DOHH2 (cell line): ENCODE results near the gene TMEM54.

ENCODE experiments used
- H3F3A ChIP-seq: fragments of 200-600 bp; sonication (generic), shearing (Covaris generic); 2 replicates; pipeline ENCODE4 v1.6.0; 2016; ENCODE audit warnings: antibody characterized with exemption, mild to moderate bottlenecking; ENCODE audit not compliant: control insufficient read depth, insufficient read depth
- H3K27ac ChIP-seq: fragments of 200-600 bp; sonication (generic); 2 replicates; pipeline ENCODE4 v1.5.1; 2014; ENCODE audit warnings: low read depth, mild to moderate bottlenecking, low read length, moderate library complexity
- H3K27me3 ChIP-seq: fragments of 200-600 bp; sonication (generic); 2 replicates; pipeline ENCODE4 v1.6.1; 2014; ENCODE audit warnings: mild to moderate bottlenecking, low read length, mixed read lengths; ENCODE audit not compliant: control insufficient read depth
- H3K36me3 ChIP-seq: fragments of 200-600 bp; sonication (generic); 2 replicates; pipeline ENCODE4 v1.6.1; 2014; ENCODE audit warnings: mild to moderate bottlenecking, low read length, moderate library complexity, mixed read lengths; ENCODE audit not compliant: control insufficient read depth
- H3K4me1 ChIP-seq: fragments of 200-600 bp; sonication (generic); 2 replicates; pipeline ENCODE4 v1.6.1; 2014; ENCODE audit warnings: mild to moderate bottlenecking, low read length, mixed read lengths; ENCODE audit not compliant: control insufficient read depth
- H3K4me2 ChIP-seq: fragments of 200-600 bp; sonication (generic); 2 replicates; pipeline ENCODE4 v1.6.0; 2014; ENCODE audit warnings: mild to moderate bottlenecking, low read length, moderate library complexity
- H3K4me3 ChIP-seq: fragments of 200-600 bp; sonication (generic); 2 replicates; pipeline ENCODE4 v1.5.1; 2014; ENCODE audit warnings: mild to moderate bottlenecking, low read length, mixed read lengths
- H3K79me2 ChIP-seq: fragments of 200-600 bp; sonication (generic); 2 replicates; pipeline ENCODE4 v1.6.1; 2014; ENCODE audit warnings: mild to moderate bottlenecking, low read length, mixed read lengths; ENCODE audit not compliant: control insufficient read depth
- H3K9me2 ChIP-seq: fragments of 200-600 bp; sonication (generic); replicated peaks from 2 replicates; pipeline ENCODE4 v1.6.1; 2014; ENCODE audit warnings: mild to moderate bottlenecking, low read length, mixed read lengths; ENCODE audit not compliant: control insufficient read depth
- H3K9me3 ChIP-seq: fragments of 200-600 bp; sonication (generic); 2 replicates; pipeline ENCODE4 v1.6.1; 2014; ENCODE audit warnings: antibody characterized with exemption, low read length, mixed read lengths; ENCODE audit not compliant: control insufficient read depth, insufficient read depth
- H4K20me1 ChIP-seq: fragments of 200-600 bp; sonication (generic); 2 replicates; pipeline ENCODE4 v1.6.0; 2014; ENCODE audit warnings: low read depth, mild to moderate bottlenecking, antibody characterized with exemption, low read length, moderate library complexity; ENCODE audit not compliant: control insufficient read depth, insufficient read depth
- CTCF ChIP-seq: fragments of 200-600 bp; sonication (generic); IDR thresholded peaks from one replicate; pipeline ENCODE4 v1.5.1; 2014; ENCODE audit warnings: antibody characterized with exemption, mild to moderate bottlenecking, low read depth, low read length; ENCODE audit not compliant: poor library complexity, severe bottlenecking
- EZH2phosphoT487 ChIP-seq: fragments of 200-600 bp; sonication (generic); IDR thresholded peaks from 2 replicates; pipeline ENCODE4 v1.6.1; 2017; ENCODE audit warnings: borderline replicate concordance, mild to moderate bottlenecking, antibody characterized with exemption, low read length, moderate library complexity, mixed read lengths

Gene TMEM54

DNA sequence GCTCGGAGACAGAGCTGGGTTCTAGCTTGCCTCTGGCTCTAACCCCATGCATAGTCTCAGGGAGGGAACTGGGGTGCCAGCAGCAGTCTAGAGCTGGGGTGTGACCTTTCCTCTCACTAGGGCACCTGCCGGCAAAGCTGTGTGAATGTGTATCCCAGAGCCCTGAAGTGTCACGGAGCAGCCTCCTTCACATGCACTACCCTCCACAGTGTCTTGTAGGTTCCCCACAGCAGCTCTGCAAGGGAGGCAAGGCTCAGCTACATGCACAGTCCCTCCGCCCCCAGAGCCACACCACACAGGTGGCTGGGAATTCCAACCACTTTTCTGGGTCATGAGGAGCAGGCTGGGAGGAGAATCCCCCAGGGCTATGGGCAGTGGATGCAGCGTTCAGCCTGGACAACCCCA is 22.6 kb downstream of the TMEM54 start:
- H3K27ac ChIP-seq, result no peak overlapping the region
- no peaks in the 10 kb centered on the region for H4K20me1 ChIP-seq
- H3F3A ChIP-seq, result peaks cover 3% of the 10 kb centered on the region; the same call in 1 of the 2 replicates
- peaks cover 12% of the 10 kb centered on the region for H3K4me1 ChIP-seq
- no peaks in the 10 kb centered on the region for H3K9me2 ChIP-seq
- H3K4me3 ChIP-seq, result no peak overlapping the region
- no peaks in the 10 kb centered on the region for H3K36me3 ChIP-seq
- peaks cover 9% of the 10 kb centered on the region; the same call in 1 of the 2 replicates for H3K27me3 ChIP-seq
- no peaks in the 10 kb centered on the region for H3K9me3 ChIP-seq
- no peak for TF ChIP-seq EZH2phosphoT487
- no peak for TF ChIP-seq CTCF
- H3K4me2 ChIP-seq, result no peak overlapping the region
- no peaks in the 10 kb centered on the region for H3K79me2 ChIP-seq

DNA sequence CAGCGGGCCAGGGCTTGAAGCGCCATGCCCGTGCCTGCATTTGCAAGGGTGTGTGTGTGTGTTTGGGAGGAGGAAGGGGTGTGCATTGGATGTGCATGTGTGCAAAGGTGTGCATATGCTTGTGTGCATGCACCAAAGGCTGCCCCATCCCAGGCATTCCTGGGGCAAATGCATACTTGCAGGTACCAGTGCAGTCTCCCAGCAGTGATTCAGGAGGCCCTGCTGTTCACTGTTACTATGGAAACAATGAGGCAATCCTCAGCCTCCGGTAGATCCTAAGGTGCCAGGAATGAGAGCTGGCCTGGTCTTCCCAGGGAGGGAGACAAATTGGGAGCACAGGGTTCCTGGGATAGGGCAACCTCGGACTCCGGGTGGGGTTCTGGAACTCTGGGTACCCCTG is 23.0 kb downstream of the TMEM54 start:
- no peak overlapping the region for H3K27ac ChIP-seq
- H4K20me1 ChIP-seq, result no peaks in the 10 kb centered on the region
- H3K27me3 ChIP-seq, result peaks cover 8% of the 10 kb centered on the region; the same call in 1 of the 2 replicates
- no peak overlapping the region for H3K4me2 ChIP-seq
- H3F3A ChIP-seq, result peaks cover 3% of the 10 kb centered on the region; the same call in 1 of the 2 replicates
- no peaks in the 10 kb centered on the region for H3K9me2 ChIP-seq
- no peaks in the 10 kb centered on the region for H3K36me3 ChIP-seq
- H3K4me1 ChIP-seq, result peaks cover 12% of the 10 kb centered on the region
- H3K4me3 ChIP-seq, result no peak overlapping the region
- H3K9me3 ChIP-seq, result no peaks in the 10 kb centered on the region
- H3K79me2 ChIP-seq, result no peaks in the 10 kb centered on the region
- no peak for TF ChIP-seq CTCF
- TF ChIP-seq EZH2phosphoT487, result no peak

- Histone ChIP-seq H3K79me2 (no peaks in the 10 kb centered on the region), H3K4me1 (peaks cover 18% of the 10 kb centered on the region), H3K27ac (no peak overlapping the region), H3F3A (peaks cover 3% of the 10 kb centered on the region; the same call in 1 of the 2 replicates), H3K9me3 (no peaks in the 10 kb centered on the region), H3K9me2 (no peaks in the 10 kb centered on the region), H4K20me1 (no peaks in the 10 kb centered on the region), H3K36me3 (no peaks in the 10 kb centered on the region), H3K4me3 (no peak overlapping the region), H3K27me3 (peaks cover 8% of the 10 kb centered on the region; the same call in 1 of the 2 replicates), H3K4me2 (no peak overlapping the region)
- no peak for TF ChIP-seq EZH2phosphoT487
- no peak for TF ChIP-seq CTCF
Observed at GRCh38 chr1:32877211-32878110, 23.7 kb downstream of the TMEM54 start.
